ENCODE measurements around the gene TSHZ2. TPM values are rescaled to one million over a fixed set of nuclear protein-coding genes. Genes with fewer than 3 reads are reported as not detected.
"Not testable (repeated sequence)": the region's sequence is repeated elsewhere in the genome, so short reads cannot be mapped to it uniquely, and the experiment has no call there.

TSHZ2 gene
- total RNA-seq, 1 donor from 2014 or later: 10.1 TPM

GRCh38 chr20:52998268-52998667 is 26.1 kb downstream of the TSHZ2 start:
- no peak for DNase-seq

GRCh38 chr20:52999040-52999439 is 26.9 kb downstream of the TSHZ2 start:
- DNase-seq: no peak

DNA sequence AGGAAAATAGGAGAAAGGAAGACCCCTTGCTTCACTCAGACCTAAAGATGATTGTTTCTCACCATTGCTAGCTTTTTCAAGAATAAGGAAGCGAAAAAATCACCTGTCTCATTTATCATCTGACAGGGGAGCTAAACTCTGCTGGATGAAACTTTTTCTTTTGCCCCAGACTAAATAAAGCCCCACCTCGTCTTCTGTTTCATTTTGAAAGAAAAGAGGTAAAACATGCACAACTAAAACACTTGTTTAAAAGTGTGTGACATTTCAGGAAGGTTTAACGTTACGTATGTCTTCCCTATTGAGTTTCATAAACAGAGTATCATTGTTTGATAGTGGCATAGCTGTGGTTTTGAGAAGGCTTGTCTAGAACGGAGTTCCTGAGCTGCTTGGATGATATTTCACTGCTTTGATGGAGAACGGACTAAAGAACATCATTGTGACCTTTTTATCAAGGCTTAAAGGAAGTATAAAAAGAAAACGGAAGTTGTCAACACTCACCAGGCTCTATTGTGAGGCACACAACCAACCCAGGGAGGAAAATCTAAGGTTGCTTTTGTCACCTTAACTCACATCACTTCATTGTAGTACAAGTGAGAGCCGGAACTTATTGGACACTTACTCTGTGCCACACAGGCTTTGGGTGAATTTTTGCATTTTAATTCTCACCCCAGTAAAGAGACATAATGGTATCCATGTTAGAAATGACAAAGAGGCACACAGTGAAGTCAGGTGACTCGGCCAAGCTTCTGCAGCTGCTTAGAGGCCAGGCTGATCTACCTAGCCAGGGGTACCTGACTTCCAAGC is 29.5 kb downstream of the TSHZ2 start:
- no peak for DNase-seq

GRCh38 chr20:53002786-53003185 is 30.6 kb downstream of the TSHZ2 start:
- DNase-seq: no peak

DNA sequence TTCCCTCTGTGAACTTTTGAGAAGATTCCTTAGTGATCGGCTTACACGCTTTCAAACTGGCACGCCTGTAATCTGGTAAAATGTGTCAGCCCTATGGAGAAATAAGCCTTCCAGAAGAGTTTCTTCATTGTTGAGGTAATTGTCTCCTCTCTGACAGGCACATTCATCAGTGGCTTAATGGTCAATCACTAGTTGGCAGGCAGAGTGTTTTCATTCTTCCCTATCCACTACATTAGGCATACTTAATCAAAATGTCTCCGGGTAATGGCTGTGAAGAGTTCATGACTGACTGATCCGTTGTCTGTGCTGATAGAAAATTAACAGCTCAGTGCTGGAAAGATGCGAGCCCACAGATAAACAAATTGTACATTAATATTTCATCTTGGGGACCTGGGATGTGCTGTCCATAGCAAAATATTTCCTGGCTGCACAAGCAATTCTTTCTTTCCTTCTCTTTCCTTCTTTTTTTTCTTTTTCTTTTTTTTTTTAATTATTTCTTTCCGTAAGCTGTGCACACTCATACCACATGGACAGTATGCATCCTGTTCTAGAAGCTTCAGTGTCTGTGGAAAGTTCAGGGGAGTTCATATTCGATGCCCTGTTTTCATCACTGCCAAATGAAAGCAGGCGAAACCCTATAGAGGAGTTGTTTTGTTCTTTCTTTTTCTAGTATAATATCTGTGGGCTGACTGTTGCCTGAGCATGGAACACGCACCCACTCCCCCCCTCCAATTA is 31.4 kb downstream of the TSHZ2 start:
- DNase-seq: no peak

DNA sequence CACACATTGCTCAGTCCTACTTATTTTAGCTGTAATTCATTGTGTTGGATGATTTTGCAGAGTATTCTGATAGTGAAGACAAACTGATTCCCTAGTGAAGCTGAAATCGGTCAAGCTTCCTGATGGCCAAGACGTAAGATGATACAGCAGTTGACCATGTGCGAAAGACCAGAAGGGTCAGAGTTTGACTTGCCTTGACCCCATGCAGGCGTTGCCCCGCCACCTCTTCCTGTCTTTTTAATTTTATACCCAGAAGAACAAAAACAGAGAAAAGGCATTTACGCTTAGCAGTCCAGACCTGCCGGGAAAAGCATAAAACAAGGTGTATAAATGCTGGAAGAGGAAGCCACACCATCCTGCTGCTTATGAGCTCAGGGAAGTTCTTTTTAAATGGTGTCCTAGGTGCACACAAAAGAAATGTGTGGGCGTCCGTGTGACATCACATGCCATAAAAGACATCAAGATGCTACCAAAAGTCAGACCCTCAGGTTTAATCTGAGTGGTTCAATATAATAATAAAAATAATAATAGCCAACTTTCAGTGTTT is 32.2 kb downstream of the TSHZ2 start:
- no peak for DNase-seq

DNA sequence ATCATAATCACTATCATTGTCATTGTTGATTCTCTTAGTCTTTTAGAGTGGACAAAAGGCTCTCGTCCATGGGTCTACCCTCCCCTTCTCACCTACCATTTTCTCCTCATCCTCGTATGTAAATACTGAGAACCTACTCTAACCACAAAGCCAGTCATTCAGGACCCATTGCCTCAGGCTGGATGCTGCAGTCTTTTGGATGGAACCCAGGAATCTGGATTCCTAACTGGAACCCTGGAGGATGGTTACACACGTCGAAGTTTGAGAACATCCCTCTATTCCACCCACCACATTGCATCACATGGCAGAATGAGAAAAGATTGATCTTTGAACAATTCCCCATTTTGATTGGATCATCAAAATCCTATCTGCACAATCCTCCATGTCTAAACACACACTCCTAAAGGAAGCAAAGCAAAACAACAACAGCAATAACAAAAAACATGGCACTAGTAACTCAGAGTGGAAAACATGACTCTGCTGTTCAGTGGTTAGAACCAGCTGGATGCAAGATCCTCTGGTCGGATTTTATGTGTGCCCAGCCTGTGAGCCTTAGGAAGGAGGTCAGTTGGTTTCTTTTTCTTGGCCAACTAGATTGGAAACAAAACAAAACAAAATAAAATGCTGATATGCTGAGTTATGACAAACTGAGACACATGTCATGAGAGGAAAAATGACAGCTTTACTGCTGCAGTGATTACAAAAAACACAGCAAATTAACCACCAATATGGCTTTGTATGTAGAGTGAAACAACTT is 38.0 kb downstream of the TSHZ2 start:
- DNase-seq: no peak

- DNase-seq: no peak
Measured at GRCh38 chr20:53011640-53012039, 39.5 kb downstream of the TSHZ2 start.

DNA sequence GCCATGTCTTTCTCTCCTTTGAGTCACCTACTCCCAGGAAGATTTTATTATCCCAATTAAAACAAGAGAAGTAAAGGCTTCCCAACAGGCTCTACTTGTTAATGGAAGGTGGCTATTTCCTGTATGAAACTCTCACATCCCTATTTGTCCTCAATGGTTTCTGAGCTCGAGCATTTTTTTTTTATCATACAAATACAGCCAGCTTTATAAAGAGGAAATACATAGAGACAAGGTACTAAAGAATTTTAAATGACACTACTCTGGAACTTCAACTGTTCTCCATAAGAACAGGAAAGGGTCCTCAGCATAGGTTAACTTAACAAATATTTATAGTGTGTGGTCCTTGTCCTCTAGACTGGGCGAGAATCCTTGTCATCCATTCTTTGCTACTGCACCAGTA is 41.0 kb downstream of the TSHZ2 start:
- no peak for DNase-seq

DNA sequence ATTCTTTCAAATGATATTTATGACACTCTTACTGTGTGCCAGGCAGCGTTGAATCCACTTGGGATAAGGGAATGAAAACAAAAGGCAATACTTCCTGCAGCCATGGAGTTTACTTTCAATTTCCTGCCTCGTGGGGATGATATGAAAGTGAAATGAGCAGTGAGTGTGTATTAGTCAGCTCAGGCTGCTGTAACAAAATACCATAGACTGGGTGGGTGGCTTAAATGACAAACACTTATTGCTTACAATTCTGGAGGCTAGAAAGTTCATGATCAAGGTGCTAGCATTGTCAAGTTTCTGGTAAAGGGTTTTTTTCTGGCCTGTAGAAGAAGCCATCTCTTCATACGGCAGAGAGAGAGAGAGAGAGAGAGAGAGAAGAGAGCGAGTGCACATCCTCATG is 41.7 kb downstream of the TSHZ2 start:
- DNase-seq: no peak

DNA sequence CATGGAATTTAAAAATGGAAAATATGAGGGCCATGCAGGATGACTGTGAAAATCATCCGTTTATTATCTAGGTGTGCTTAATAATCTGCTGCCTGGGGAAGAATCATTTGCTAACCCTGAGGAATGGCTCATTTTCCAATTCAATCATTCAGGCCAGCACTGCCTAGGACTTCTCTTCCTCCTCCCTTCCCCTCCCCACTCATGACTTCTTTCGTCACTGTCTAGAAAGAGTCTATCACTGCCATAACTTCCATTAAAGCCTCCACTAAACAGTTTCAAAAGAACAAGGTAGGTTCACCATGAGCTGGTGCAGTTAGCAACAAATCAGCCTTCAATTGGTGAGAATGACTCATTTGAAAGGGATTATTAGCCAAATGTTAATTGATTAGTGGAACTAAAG is 43.9 kb downstream of the TSHZ2 start:
- no peak for DNase-seq

- no peak for DNase-seq
Measured at GRCh38 chr20:53016534-53017042, 44.4 kb downstream of the TSHZ2 start.

GRCh38 chr20:53017206-53017605 is 45.0 kb downstream of the TSHZ2 start:
- DNase-seq: no peak

DNA sequence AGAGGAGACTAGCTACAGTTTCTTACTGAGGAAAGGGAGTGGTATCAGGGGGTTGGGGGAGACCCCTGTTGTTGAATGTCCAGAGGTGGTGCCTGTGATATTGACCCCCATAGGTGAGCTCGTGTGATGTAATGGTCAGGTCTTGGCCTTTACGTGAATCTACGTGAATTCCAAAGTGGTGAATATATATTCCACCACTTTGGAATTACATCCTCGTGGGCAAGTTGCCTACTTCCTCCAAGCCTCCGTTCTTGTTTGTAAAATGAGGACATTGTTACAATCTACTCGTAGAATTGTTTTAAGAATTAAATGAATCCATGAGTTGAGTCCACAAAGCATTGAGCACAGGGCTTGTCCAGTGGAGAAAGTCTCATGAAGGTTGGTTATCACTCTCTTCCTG is 47.3 kb downstream of the TSHZ2 start:
- DNase-seq: no peak

GRCh38 chr20:53020376-53020775 is 48.2 kb downstream of the TSHZ2 start:
- no peak for DNase-seq

DNA sequence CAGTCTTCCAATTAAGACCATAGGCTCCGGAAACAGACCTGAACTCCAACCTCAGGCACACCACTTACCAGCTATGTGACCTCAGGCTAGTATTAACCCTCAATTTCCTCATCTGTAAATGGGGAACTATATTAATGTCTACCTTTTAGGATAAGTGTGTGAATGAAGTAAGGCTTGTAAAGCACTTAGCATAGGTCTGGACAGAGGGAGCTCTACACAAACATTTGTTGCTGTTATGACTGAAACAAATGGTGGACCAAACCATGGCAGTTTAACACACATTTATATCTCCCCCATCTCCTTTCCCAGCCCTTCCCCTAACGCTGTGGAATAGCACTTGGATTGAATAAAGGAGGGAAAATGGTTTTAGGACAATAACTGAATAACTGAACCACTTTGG is 48.7 kb downstream of the TSHZ2 start:
- no peak for DNase-seq

DNA sequence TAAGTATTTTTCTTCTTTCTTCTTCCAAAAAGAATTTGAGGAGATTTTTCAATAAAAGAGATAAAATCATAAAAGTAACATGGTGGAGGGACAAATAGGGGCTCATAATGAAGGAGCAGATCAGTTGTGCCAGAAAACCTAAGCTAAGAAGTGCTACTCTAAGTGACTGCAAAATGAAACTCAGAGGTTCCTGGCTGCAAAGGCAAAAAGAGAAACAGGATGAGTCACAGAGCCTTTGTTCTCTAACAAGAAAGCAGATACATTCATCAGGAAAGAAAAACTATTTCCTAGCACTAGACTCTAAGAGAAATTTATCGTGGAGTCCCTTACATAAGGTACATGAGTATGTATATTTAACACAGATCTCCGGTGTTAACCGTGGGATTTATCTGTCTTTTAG is 49.8 kb downstream of the TSHZ2 start:
- no peak for DNase-seq

DNA sequence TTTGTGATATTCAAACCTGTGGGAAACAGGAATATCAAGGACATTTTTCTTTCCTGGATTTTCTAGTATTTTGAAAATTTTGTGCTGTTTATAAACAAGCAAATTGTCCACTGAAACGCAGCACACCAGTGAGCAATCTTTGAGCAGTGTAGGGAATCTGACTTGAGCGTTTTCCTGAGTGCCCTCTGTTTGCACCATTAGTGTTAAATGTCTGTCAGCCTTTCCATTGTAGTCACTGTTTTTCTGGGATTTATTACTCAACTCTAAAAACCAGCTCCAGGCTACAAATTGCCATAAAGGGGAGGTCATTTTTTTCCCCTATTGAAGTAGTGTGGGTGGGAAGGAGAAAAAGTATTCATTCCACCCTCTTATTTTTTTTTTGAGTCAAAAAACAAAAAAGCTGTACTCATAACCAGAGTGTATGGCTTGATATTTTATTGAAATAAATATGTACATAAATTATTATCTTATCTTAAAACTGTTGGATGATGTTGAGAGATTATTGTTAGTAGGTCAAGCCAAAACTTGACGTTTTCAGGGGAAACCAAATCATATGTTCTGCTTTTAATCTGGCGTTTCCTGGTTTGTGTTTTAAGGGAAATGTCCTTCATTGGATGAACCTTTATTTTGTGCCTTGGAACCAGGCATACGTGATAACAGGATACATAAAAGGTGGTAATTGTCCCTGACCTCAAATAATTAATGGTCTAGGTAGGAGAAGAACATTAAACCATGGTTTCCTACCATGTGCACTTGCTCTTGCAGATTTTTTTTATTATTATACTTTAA is 51.8 kb downstream of the TSHZ2 start:
- no peak for DNase-seq

GRCh38 chr20:53024653-53025052 is 52.5 kb downstream of the TSHZ2 start:
- not testable (repeated sequence) for DNase-seq

DNA sequence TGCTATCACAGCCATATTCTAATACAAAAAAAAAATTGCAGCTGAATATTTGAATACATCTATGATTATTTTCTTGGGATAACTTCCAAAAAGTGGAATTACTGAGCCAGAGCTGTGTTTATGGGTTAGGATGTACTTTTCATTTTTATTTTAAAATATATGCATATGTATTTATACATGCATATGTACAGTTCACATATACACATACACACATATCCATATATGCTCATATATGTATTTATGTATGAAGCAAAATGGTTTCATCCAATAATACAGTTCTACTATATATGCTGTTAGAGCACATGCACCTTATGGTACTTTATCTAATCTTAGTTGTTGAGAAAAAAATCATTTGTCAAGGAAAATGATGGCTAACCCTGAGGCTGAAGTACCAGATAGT is 54.9 kb downstream of the TSHZ2 start:
- DNase-seq: no peak

GRCh38 chr20:53028337-53029007 is 56.3 kb downstream of the TSHZ2 start:
- no peak for DNase-seq

All from skin of body (tissue), 2 donors.